ENCODE measurements around the gene SLC6A1.

The SLC6A1 gene

DNA sequence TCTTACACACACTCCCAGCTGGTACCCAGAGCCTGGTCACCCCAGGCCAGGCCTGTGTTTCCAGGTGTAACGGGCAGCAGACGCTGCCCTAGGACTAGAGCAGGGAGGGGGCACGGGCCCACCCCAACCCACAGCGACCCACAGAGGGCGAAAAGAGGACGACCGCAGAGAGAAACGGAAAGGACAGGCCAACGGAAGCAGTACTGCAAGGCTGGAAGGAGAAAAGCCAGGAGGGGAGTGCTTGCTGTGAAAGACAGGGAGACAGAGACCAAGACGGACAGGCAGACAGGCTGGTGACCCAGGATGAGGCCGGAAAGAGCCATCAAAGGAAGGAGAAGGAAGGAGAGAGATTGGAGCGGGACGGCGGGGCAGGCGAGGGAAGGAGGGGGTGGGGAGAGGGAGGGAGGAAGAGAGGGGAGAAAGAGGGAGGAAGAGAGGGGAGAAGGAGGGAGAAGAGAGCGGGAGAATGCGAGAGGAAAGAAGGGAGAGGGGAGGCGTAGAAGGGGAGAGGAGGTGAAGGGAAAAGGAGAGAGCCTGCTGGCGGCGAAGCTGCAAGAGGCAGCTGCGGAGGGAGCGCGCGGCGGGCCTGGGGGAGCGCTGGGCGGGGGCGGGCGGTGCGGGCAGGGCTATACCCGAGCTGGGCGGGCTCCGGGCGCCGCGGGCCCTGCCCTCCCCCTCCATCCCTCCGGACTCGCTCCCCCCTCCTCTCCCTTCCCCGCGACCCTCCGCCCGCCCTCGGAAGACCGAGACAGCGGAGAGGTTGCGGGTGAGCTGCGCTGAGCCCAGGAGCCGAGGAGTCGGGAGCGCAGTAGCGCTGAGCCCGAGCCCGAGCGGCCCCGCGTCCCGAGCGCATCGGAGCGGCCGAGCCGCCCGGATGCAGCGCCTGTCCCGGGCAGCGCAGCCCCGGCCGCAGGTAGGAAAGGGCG, at the start of gene SLC6A1:
Gene SLC6A1, plus strand, starts transcription at position 732 of the 926 bp plus-strand sequence. CDS start 24,464 bp downstream, outside the sequence.
- DNase-seq (ENCODE audit: low read depth) = no peak

- no peak for DNase-seq (ENCODE audit: low read depth)
These were observed 47.7 kb upstream of the SLC6A1 start for GRCh38 chr3:10944866-10945265.

- DNase-seq (ENCODE audit: low read depth) = peak; percentile 16
These were observed 46.8 kb upstream of the SLC6A1 start for GRCh38 chr3:10945683-10946287.

- DNase-seq (ENCODE audit: low read depth) = no peak
These were observed 46.0 kb upstream of the SLC6A1 start for GRCh38 chr3:10946526-10946925.

- no peak for DNase-seq (ENCODE audit: low read depth)
These were observed 44.2 kb upstream of the SLC6A1 start for GRCh38 chr3:10948326-10948725.

DNA sequence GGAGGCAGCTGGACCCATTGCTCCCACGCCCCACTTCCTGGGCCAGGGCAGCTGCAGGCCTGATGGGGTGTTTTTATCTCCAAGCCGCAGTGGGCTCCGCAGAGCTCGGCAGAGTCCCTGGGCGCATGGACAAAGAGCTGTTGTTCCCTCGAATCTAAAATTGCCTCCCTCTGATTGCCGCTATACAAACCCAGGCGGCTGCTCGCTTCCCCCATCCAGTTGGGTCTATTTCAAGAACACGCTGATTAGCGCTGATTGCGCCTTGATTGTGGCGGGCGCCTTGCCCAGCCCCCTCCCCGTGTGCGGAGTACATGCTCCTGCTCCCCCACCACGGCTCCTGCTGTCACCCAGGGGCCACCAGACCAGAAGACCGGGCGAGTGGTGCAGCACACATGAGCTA, 43.4 kb upstream of the SLC6A1 start:
- no peak for DNase-seq (ENCODE audit: low read depth)

DNA sequence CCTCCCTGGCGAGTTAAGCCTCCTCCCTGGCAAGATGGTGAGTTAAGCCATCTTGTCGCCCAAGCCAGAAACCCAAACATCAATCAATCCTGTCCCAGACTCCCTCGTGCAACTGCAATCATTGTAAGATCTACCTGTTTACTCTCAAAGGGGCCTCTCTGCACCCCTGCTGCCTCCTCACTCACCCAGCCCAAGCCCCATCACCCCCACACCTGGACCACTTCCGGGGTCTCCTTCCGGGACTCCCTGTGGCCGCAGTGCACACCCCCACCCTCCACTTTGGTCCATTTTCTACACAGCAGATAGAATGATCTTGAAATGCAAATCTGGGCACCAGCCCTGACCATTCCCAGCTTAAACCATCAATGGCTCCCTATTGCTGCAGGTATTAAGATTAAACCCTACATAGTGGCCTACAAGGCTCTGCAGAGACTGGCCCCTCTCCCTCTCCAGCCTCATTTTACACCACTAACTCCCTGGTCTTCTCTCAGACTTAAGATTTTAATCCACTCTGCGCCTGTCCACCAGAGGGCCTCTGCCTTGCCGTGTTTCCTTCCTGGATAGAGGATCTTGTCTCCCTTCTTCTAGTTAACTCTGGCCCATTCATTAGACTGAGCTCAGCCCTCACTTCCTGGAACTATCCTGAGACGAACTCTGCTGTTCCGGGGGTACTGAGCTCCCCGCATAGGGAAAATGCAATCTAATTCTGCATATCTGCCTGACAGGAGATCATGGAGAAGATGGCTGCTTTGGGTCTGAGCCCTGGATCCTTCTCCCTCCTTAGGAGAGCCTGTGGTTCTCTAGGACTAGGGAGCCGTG, 41.9 kb upstream of the SLC6A1 start:
- DNase-seq (ENCODE audit: low read depth) = peak; percentile 31

DNA sequence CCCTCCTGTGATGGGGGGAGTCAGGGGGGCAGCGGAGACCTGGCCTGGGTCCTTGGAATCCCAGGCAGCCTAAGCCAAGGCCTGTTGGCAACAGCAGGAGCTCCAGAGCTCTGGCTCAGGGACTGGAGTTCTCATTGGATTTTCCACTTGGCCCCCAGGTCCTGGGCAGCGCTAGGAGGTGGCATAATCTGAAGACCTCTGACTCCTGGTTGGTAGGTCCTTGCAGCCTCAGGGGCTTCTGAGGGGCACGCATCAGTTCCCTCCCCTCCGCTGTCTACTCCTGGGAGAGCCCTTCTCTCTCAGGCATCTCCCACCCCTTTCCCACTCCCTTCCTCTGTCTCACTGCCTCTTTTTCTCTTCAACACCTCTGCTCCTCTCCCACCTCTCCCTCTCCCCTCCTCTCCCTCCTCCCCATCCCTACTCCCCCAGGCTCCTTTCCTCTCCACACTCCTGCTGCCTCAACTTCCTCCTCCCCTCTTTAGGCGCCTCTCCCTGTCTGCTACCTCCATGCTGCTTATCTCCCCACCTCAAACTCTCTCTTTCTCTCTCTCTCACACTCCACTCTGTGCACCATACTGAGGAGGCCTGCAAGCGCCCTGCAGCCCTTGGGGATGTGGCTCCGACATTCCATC, 41.1 kb upstream of the SLC6A1 start:
- no peak for DNase-seq (ENCODE audit: low read depth)

DNA sequence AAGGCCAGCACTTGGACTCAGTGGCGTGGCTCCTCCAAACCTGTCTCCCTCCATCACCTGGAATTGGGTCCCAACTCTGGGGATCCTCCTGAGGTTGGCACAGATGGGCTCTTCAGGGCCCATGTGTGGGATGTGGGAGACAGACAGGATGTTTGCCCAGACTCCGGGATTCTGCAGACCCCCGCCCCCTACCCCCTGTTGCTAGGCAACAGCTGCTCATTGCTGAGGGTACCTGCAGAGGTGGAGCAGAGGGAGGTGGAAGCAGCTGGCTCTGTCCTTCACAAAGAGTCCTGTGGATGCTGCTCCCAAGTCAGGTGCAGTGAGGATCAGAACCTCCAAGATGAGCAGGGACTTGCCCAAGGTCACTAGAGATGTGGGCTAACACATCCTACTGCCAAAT, 40.0 kb upstream of the SLC6A1 start:
- no peak for DNase-seq (ENCODE audit: low read depth)

DNA sequence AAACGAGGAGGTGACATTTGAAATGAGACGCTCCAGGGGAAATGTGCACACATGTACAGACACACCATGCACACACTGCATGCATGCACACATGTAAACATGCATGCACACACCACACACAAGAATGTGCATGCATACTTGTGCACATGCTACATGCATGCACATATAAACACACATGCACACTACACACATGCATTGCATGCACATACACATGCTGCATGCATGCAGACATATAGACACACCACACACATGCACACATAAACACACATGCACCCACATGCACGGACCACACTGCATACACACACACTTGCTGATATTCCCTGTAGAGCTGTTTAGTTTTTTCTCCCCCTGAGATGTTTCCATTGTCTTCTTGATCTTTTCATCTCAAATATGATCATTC, 37.8 kb upstream of the SLC6A1 start:
- no peak for DNase-seq (ENCODE audit: low read depth)

DNA sequence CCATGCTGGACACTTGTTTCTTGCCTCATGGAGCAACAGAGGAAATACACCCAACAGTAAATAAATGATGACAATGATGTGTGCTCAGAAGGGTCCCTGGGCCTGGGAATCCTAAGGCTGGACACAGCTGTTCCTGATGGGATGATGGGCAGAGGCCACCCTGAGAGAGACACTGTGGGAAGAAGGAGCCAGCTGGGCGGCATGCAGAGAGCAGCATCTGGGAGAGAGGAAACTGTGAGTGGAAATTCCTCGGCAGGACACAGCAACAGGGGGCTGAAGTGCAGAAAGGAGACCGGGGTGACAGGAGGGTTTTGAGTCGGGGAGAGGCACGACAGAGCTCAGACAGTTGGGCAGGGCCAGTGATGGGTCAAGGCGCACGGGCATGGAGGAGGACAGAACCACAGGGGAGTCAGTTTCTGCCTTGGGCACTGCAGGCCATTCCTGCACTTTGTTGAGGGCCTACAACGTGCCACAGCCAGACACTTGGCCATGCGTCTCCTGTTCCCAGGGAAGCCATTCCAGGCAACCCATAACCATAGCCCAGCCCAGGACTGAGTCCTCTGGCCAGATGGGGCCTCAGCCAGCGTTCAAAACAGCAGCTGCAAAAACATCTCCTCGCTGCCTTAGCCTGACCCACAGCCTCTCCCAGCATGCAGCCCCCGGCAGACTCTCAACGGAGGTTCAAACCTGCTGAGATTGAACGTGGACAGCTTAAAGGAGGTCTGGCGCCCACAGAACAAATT, 36.7 kb upstream of the SLC6A1 start:
- DNase-seq (ENCODE audit: low read depth) = no peak

DNA sequence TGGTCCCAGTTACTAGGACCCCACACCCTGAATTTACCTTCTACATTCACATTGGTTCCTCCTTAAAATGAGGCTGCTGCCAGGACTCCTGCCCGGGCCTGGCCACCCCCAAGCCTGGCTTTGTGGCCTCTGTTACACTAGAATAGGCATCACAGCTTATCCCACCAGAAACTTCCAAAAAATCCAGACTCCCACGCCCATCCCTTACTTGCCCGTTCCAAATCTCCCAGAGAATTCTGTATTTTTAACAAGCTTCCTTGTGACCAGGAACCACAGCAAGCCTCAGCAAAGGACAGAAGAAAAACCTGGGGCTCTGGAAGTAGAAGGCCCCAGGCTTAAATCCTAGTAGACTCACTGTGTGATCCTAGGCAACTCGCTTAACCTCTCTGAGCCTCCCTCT, 36.0 kb upstream of the SLC6A1 start:
- no peak for DNase-seq (ENCODE audit: low read depth)

DNA sequence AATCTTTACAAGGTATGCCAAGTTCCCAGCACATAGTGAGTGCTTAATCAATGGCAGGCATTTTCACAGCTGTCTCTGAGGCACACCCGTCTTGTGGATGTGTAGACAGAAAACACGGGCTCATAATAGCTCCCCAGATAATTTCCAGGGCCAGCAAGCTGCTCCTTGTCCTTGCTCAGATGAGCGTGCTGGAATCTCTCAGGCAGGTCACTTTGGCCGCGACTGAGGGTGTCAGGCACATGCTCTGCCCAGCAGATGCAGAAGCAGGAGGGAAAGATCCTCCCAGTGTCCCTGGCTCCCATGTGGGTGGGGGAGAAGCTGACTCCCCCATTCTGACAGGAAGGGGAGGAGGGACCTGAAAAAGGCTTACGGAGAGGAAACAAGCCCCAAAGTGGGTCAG, 35.6 kb upstream of the SLC6A1 start:
- no peak for DNase-seq (ENCODE audit: low read depth)

DNA sequence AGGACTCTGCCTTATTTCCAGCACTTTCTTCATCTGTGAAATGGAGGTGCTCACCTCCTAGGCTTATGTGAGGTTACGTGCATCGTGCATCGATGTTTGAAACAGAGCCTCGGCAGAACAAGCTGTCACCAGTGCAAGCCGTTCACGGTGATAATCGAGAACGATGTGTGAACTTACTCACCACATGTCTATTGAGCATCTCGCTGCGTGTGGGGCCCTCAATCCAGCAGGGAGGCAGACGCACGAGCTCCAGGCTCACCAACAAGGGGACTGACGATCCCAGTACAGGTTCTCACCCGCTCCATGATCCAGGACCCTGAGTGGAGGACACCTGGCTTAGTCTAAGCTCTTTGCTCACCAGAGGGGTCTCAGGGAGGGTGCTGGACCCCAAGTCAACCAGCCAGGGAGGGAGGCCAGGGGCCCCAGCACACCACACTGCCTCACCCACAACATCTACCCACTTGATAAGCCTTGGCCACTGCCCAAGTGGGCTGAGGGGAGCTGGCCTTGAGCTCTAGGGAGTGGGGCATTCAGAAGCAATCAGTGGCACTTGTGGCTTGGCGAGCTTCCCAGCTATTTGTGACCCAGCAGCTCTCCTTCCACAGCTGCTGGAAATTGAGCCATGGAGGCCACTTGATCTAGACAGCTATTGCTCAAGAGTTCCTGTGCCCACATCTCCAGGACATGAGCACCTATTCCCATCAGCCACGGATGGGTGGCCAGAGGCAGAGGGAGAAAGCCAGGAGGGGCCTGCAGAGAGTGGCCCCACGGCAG, 34.4 kb upstream of the SLC6A1 start:
- peak; percentile 17 for DNase-seq (ENCODE audit: low read depth)

DNA sequence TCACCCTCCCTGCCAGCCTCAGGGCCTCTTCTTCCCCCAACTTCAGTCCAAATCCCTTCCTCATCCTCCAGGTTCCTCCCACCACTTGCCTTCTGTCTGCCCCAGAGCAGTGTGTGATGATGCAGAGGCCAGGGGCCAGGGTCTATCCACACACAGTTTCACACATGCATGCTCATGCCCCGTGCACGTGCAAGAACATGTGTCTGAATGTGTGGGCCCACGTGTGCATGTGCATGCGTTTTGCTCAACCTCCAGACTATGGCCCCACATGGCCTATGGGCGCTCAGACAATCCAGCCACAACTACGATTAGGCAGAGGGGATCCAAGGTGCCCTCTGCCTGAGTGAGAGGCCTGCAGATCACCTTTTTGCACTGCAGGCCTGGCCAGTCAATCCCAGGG, 32.3 kb upstream of the SLC6A1 start:
- no peak for DNase-seq (ENCODE audit: low read depth)

DNA sequence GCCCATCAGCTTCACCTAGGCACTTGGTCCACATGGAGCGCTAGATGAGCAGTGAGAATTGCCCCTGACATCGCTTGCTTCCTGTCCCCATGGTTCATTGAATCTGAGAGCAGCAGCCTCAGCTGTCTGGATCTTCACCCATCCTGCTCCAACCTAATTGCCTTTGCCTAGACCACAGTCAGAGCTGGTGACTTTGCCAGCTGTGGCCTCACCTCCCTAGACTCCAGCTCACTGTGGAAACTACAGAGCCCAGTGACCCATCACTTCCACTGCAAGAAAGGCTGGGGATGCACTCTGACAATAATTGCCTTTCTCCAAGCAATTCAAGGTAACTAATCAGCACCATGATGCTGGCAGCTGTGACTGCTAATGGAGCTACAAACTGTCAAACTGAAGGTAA, 30.6 kb upstream of the SLC6A1 start:
- no peak for DNase-seq (ENCODE audit: low read depth)

DNA sequence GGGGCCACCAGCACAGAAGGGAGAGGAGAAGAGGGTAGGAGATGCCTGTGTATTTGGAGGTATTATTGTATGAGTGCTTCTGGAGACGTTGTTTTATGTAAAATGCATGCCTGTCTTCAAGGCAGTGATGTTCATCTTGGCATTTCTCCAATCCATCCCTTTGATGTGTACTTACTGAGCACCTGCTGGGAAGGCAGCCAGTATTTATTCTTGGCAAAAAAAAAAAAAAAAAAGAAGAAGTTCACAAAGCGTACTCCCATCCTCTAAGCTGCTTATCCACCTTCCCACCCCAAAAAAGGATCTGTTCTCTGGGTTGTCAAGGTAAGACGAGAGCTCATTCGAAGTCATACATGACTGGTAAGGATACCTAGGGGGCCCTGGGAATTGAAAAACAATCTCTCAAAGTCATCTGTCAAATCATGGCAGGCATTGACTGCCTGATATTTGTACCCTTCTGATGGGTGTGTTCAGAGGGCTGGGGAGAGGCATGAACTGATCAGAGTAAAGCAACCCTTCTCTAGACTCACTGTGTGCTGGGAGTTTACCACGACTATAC, 30.0 kb upstream of the SLC6A1 start:
- DNase-seq (ENCODE audit: low read depth) = no peak

DNA sequence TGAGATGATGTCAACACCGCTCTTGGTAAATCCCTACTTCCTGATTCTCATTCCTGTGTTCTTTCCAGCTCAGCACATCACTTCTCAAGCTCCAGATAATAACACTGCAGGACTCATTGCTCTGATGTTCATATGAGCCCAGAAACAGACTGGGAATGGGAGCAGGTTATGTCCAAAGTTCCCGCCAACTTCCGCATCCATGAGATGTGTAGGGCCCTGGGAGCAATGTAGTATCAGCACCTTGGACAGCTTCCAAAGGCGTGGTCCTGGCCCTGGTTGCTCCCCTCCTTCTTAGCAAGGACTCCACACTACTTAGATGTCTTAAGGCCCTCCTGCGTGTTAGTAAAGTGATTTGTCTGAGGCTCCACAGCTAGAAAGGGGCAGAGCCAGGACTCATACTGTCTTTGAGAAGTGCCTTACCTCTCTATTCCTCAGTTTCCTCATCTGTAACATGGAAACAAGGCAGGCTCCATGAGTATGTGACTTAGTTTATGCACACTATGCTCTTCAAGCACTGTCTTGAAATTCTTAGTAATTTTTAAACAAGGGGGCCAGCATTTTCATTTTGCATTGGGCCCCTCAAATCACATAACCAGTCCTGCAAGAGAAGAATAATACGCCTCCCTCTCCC, 27.9 kb upstream of the SLC6A1 start:
- peak; percentile 21 for DNase-seq (ENCODE audit: low read depth)

DNA sequence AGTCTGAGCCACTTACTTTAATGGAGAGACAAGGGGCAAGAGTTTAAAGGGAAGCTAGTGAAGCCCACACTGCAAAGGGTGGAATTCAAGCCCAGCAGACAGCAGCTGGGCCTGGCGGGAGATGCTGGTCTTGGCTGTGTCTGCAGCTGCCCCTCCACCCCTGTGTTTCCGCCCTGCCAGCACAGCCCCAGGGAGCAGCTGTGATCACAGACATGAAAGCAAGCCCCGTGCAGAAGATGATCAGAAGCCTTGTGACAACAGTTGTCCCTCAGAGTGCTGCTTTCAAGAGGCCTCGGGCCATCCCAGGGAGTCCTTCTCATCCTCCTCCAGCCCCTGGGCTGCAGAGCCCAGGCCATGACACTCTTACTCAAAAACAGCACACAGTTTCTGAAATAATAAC, 24.1 kb upstream of the SLC6A1 start:
- no peak for DNase-seq (ENCODE audit: low read depth)
